ENCODE data around the gene PIGBOS1.

Gene PIGBOS1

DNA sequence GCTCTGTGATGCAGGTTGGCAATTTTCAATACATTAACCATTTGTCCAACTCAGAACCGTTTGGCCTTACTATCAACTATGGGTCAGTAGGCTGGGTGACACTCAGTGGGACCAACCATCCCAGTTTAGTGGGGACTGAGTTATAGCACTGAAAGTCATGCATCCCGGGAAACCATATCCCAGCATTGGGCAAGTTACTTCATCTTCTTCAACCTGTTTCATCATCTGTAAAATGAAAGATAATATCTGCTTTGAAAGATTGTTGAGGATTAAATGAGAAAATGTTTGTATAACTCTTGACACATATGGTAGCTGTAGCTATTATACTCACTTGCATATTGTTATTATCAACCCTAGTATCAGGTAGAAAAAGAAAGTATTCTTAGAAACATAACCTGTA, 41.2 kb downstream of the PIGBOS1 start:
- no peak for FAIRE-seq
- TF ChIP-seq, protein P1, sequence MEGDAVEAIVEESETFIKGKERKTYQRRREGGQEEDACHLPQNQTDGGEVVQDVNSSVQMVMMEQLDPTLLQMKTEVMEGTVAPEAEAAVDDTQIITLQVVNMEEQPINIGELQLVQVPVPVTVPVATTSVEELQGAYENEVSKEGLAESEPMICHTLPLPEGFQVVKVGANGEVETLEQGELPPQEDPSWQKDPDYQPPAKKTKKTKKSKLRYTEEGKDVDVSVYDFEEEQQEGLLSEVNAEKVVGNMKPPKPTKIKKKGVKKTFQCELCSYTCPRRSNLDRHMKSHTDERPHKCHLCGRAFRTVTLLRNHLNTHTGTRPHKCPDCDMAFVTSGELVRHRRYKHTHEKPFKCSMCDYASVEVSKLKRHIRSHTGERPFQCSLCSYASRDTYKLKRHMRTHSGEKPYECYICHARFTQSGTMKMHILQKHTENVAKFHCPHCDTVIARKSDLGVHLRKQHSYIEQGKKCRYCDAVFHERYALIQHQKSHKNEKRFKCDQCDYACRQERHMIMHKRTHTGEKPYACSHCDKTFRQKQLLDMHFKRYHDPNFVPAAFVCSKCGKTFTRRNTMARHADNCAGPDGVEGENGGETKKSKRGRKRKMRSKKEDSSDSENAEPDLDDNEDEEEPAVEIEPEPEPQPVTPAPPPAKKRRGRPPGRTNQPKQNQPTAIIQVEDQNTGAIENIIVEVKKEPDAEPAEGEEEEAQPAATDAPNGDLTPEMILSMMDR (IDR thresholded peaks at IDR 0.05; ENCODE audit: insufficient read depth, missing control alignments), result no peak

DNA sequence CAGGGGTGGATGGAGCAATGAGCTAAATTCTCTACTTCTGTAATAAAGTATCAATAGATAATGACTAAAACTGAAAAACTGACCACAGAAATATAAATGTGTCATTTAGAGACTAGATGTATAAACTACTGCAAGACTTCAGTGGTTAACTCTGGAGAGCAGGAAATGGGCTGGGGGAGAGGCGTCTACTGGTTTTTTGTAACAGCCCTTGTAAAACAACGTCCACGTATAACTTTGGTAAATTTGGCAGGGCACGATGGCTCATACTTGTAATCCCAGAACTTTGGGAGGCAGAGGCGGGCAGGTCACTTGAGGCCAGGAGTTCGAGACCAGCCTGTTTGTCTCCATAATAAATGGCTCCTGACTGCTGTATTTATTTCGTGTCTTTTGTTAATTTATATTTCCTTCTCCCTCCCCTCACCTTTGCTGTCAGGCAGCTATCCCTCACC, 41.8 kb downstream of the PIGBOS1 start:
- TF ChIP-seq, protein P1 (IDR thresholded peaks at IDR 0.05; ENCODE audit: insufficient read depth, missing control alignments), result no peak
- no peak for FAIRE-seq
- no peak for DNase-seq (ENCODE audit: insufficient read length, low spot score)

More for the DNA sequence above, 41.2 kb downstream of the PIGBOS1 start:
- no peak for DNase-seq (ENCODE audit: insufficient read length, low spot score)

DNA sequence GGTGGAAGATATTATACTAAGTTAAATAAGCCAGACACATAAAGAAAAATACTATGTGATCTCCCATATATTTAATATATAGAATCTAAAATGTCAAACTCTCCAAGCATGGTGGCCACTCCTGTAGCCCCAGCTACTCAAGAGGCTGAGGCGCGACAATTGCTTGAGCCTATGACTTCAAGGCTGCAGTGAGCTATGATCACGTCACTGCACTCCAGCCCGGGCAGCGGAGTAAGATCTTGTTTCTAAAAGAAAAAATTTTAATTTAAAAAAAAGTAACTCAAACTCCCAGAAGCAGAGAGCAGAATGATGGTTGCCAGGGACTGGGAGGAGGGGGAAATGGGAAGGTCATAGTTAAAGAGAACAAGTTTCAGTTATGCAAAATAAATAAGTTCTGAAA, 42.6 kb downstream of the PIGBOS1 start:
- DNase-seq (ENCODE audit: insufficient read length, low spot score) (no peak), FAIRE-seq (no peak)
- TF ChIP-seq, protein P1 (IDR thresholded peaks at IDR 0.05; ENCODE audit: insufficient read depth, missing control alignments), result no peak

DNA sequence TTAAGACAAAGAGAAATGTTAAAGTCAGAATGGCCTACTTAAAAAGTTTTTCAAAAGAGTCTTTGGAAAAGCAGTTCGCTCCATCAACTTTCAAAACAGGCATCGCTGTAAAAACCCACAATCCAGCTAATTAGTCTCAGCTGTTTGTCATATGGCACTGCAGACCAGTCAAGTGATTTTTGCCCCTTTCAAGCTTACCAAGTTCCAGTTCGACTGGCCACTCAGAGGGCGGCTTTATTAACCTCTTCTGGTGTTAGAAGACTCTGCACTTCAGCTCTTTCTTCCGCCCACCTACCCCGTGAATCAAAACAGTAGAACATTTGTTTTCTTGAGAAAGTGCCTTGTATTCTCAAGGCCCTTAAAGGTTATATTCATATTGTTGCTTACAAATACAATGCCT, 48.6 kb downstream of the PIGBOS1 start:
- no peak for DNase-seq (ENCODE audit: insufficient read length, low spot score)
- TF ChIP-seq, protein P1 (IDR thresholded peaks at IDR 0.05; ENCODE audit: insufficient read depth, missing control alignments), result no peak
- no peak for FAIRE-seq

DNA sequence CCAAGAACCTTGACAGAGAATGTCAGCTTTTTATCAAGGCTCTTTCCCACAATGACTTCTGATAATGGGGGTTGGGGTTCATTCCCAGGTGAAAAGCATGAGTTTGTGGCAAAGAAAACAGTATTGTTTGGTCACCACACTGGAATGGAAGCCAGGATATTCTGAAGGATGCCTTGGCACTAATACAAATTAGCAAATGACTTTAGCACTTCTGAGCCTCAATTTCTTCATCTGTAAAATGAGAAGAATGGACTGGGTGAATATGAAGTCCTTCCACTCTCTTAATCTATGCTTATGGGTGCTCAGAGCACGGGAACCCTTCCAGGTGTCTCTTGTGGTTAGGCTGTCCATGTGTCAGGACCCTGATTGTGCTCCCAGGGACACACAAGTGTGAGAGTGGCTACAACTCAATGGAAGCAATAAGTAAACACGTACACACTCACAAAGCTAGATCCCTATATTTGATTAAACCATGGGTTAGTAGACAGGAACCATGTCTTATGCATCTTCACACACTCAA, 50.7 kb downstream of the PIGBOS1 start:
- DNase-seq (ENCODE audit: insufficient read length, low spot score) (no peak), FAIRE-seq (no peak)
- TF ChIP-seq, protein P1 (IDR thresholded peaks at IDR 0.05; ENCODE audit: insufficient read depth, missing control alignments), result no peak

DNA sequence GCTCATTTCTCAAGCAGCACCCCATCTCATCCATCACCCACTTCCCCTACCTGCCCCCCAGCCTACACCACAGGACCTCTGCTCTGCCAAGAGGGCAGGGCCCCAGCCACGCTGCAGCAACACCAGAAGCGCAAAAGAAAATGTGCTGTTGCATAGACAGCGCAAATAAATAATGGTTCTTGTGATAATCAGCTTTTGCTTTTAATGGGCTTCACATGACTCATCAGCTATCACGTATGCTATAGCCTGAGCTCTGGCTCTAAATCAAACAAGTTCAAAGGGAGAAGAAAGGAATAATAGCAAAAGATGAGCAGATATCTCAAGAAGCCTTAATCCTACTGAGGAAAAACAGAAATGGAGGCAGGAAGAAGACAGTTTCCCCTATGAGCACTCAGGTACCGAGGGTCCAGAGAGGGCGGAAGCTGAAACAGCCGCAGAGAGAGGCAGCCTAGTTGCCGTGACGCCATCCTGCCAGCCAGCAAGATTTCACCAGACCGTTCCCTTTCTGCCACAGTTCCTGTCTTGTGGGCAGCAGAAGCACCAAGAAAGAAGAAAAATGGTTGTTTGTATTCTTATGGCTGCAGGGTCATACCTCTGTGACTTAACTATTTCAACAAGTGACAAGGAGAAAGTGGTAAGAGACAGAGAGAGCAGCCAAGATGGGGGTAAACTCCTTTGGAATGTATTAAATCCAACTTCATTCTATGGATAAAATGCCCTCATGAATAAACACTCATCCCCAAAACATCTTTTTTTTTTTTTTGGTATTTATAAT, 51.3 kb downstream of the PIGBOS1 start:
- no peak for DNase-seq (ENCODE audit: insufficient read length, low spot score)
- TF ChIP-seq, protein P1 (IDR thresholded peaks at IDR 0.05; ENCODE audit: insufficient read depth, missing control alignments), result no peak
- no peak for FAIRE-seq
